Osteoblast (primary cell): ENCODE results near the gene SMIM14. TPM values are rescaled to one million over a fixed set of nuclear protein-coding genes. Genes with fewer than 3 reads are reported as not detected.
A peak's percentile ranks its signal among the peaks of the same experiment; 100 is the strongest.

Experiments
- DNase-seq: peaks from one replicate; pipeline ENCODE4 v3.0.0; 2011; ENCODE audit warnings: low spot score, mixed read lengths; ENCODE audit not compliant: insufficient read length; ENCODE audit errors: missing footprints
- H2AFZ ChIP-seq: 2 replicates; pipeline ENCODE4 v1.6.0; 2011; ENCODE audit warnings: mild to moderate bottlenecking, low read length
- H3K27ac ChIP-seq: 2 replicates; pipeline ENCODE4 v1.5.1; 2011; ENCODE audit warnings: mild to moderate bottlenecking, low read depth, low read length, moderate library complexity
- H3K27me3 ChIP-seq: 2 replicates; pipeline ENCODE4 v1.6.0; 2012; ENCODE audit warnings: mild to moderate bottlenecking, control low read depth, inconsistent platforms, low read length, moderate library complexity; ENCODE audit not compliant: insufficient read depth
- H3K36me3 ChIP-seq: 2 replicates; pipeline ENCODE4 v1.5.1; 2011; ENCODE audit warnings: mild to moderate bottlenecking, low read length, control low read depth, moderate library complexity; ENCODE audit not compliant: insufficient read depth
- H3K4me1 ChIP-seq: 2 replicates; pipeline ENCODE4 v1.5.1; 2011; ENCODE audit warnings: mild to moderate bottlenecking, low read length, control low read depth, moderate library complexity; ENCODE audit not compliant: insufficient read depth
- H3K4me2 ChIP-seq: 2 replicates; pipeline ENCODE4 v1.6.0; 2011; ENCODE audit warnings: mild to moderate bottlenecking, low read length; ENCODE audit not compliant: insufficient read depth
- H3K4me3 ChIP-seq: fragments of 200-600 bp; sonication (generic); 3 replicates; pipeline ENCODE4 v1.5.1; 2012; ENCODE audit warnings: mild to moderate bottlenecking, low read length, inconsistent platforms; ENCODE audit not compliant: insufficient read depth
- H3K79me2 ChIP-seq: 2 replicates; pipeline ENCODE4 v1.6.0; 2012; ENCODE audit warnings: mild to moderate bottlenecking, low read length, control low read depth, inconsistent platforms; ENCODE audit not compliant: insufficient read depth
- H3K9me3 ChIP-seq: 2 replicates; pipeline ENCODE4 v1.5.1; 2011; ENCODE audit warnings: low read depth, low read length, control low read depth
- H4K20me1 ChIP-seq: 2 replicates; pipeline ENCODE4 v1.6.0; 2012; ENCODE audit warnings: mild to moderate bottlenecking, low read length, control low read depth; ENCODE audit not compliant: insufficient read depth
- total RNA-seq: library from RNA; depleted of rRNA; stranded (reverse); fragments of >200 nt; gene quantifications from 2 replicates; pipeline ENCODE4 v1.2.3, GENCODE V29; 2012
- TF ChIP-seq, protein P1 (sequence below): IDR thresholded peaks from 2 replicates; pipeline ENCODE4 v1.5.1; 2011; ENCODE audit warnings: mild to moderate bottlenecking, low read depth, low read length, moderate library complexity; ENCODE audit errors: extremely low read depth

Gene SMIM14
- total RNA-seq, 1 donor: 61.5 TPM

DNA sequence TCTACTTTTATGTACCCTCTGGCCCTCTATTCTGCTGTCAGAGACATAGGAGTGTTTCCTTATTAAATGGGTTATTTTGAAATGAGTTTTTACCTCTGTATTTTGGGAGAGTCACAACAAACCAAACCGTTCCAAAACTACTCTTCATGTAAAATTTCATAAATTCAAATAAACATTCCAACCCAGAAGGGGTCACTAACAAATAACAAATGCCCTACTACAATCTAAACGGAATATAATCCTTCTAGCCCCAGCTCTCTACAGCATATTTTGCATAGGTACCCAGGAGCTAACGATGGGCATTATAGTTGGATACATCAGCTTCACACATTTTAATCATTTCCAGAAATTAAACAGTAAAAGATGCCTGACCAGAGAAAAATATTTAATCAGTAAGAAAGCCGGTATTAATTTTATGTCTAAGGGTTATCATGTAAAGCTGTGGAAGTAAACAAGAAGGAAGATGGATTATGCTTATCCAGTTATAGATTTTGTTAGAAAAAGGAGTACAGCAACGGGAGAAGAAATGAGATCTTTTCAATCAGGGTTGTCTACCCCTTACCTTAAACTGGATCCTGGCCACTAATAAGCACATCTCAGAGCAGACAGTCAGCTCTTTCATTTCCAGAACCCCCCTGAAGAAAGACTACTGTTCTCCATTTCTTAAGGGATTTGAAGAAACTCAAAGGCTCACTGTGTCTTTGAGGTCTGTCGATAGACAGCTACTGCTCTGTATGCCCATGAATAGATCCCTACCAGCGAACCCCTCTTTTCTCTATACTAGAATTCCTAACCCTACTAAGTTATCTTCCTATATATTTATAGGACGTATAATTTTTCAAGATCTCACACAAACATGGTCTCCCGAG lies 112.6 kb downstream of the SMIM14 start:
- H4K20me1 ChIP-seq: peaks cover 26% of the 10 kb centered on the region
- peak overlapping the region; percentile 94 for H3K27ac ChIP-seq
- H3K36me3 ChIP-seq: peaks cover 20% of the 10 kb centered on the region
- no peaks in the 10 kb centered on the region for H3K9me3 ChIP-seq
- no peaks in the 10 kb centered on the region for H3K27me3 ChIP-seq
- H3K4me3 ChIP-seq: peak overlapping the region; percentile 94
- no peak overlapping the region for H2AFZ ChIP-seq
- TF ChIP-seq, protein P1, sequence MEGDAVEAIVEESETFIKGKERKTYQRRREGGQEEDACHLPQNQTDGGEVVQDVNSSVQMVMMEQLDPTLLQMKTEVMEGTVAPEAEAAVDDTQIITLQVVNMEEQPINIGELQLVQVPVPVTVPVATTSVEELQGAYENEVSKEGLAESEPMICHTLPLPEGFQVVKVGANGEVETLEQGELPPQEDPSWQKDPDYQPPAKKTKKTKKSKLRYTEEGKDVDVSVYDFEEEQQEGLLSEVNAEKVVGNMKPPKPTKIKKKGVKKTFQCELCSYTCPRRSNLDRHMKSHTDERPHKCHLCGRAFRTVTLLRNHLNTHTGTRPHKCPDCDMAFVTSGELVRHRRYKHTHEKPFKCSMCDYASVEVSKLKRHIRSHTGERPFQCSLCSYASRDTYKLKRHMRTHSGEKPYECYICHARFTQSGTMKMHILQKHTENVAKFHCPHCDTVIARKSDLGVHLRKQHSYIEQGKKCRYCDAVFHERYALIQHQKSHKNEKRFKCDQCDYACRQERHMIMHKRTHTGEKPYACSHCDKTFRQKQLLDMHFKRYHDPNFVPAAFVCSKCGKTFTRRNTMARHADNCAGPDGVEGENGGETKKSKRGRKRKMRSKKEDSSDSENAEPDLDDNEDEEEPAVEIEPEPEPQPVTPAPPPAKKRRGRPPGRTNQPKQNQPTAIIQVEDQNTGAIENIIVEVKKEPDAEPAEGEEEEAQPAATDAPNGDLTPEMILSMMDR: no peak
- peaks cover 46% of the 10 kb centered on the region for H3K4me1 ChIP-seq
- DNase-seq: peak; percentile 13
- peak overlapping the region; percentile 94 for H3K4me2 ChIP-seq
- H3K79me2 ChIP-seq: peaks cover 70% of the 10 kb centered on the region

DNA sequence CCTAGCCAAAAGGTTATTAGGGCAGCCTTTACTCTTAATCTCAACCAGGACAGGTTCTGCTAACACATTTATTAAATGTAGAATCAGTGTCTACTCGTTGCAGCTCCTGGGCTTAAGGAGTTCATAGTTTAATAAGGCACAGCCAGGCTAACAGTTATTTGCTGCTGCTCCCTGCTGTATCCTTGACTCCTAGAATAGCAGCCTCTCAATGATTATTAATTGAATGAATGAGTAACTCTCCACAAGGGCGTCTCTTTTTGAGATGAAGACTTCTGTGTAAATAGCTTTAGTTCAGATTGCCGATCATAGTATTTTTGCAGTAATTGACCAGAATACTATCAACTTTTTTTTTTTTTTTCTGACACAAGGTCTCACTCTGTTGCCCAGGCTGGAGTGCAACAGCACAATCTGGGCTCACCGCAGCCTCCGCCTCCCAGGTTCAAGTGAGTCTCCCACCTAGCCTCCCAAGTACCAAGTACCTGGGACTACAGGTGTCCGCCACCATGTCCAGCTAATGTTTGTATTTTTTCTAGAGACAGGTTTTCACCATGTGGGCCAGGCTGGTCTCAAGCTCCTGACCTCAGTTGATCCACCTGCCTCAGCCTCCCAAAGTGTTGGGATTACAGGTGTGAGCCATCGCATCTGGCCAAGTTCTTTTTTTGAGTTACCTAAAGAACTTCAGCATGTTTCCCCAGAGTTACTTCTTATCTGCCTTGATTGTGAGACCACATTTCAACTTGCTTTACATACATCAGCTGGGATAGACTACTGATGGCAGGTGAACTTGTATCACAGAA lies 114.3 kb downstream of the SMIM14 start:
- no peak overlapping the region for H2AFZ ChIP-seq
- peaks cover 49% of the 10 kb centered on the region for H3K4me1 ChIP-seq
- DNase-seq: peak; percentile 22
- H3K36me3 ChIP-seq: peaks cover 33% of the 10 kb centered on the region
- peaks cover 82% of the 10 kb centered on the region for H3K79me2 ChIP-seq
- no peaks in the 10 kb centered on the region for H3K9me3 ChIP-seq
- peak overlapping the region; percentile 94 for H3K4me3 ChIP-seq
- H3K27ac ChIP-seq: peak overlapping the region; percentile 92
- H3K27me3 ChIP-seq: no peaks in the 10 kb centered on the region
- TF ChIP-seq, protein P1: no peak
- H4K20me1 ChIP-seq: peaks cover 31% of the 10 kb centered on the region
- H3K4me2 ChIP-seq: peak overlapping the region; percentile 94

DNA sequence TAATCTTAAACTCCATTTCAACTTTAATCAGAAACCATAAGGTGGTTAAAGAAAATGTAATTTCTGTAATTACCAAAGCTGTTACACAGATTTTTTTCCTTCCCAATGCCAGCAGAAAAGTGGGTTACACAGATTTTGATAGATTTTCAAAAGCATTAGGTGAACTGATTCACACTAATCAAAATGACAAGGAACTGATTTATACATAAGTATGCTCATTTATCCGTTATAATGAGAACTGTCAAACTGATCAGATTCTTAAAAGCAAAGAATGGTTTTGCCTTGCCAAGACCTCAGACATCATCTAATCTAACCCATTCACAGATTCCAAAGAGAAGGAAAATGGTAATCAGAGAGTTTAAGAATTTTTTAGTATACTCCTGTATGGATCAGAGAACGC lies 116.6 kb downstream of the SMIM14 start:
- Histone ChIP-seq H4K20me1 (peaks cover 35% of the 10 kb centered on the region), H3K79me2 (peaks cover 95% of the 10 kb centered on the region), H3K27ac (peak overlapping the region; percentile 92)

More for the DNA sequence above, 116.6 kb downstream of the SMIM14 start:
- H3K27me3 ChIP-seq: no peaks in the 10 kb centered on the region
- no peaks in the 10 kb centered on the region for H3K9me3 ChIP-seq
- H2AFZ ChIP-seq: no peak overlapping the region
- no peak for DNase-seq
- H3K4me1 ChIP-seq: peaks cover 44% of the 10 kb centered on the region
- H3K4me2 ChIP-seq: peak overlapping the region; percentile 94
- peaks cover 54% of the 10 kb centered on the region for H3K36me3 ChIP-seq
- TF ChIP-seq, protein P1: no peak
- H3K4me3 ChIP-seq: peak overlapping the region; percentile 44
